IMR-90 (cell line): ENCODE results near the gene C1orf74. TPM values are rescaled to one million over a fixed set of nuclear protein-coding genes. Genes with fewer than 3 reads are reported as not detected.
A peak's percentile ranks its signal among the peaks of the same experiment; 100 is the strongest.

ENCODE experiments used
- ATAC-seq: fragments of 200-7000 bp; cut with Tn5 transposase; 2 replicates; pipeline ENCODE4 v1.9.1; 2020; ENCODE audit warnings: low read depth, mild to moderate bottlenecking, moderate library complexity
- BruUV-seq: library from RNA; stranded (reverse); fragments of 400-500 nt; replicated peaks from 2 replicates; lab custom pipeline; 2021; lab: Mats Ljungman, UMichigan
- CTCF ChIA-PET: fragments of 300-600 bp; formaldehyde crosslinking; extraction: SDS; loops from one replicate; lab custom pipeline; 2021; ENCODE audit warnings: antibody characterized with exemption; lab: Yijun Ruan, JAX
- POLR2A ChIA-PET: fragments of 300-600 bp; sonication (Branson Sonifier 250); formaldehyde crosslinking; loops from one replicate; lab custom pipeline; 2022; ENCODE audit warnings: antibody characterized with exemption; ENCODE audit not compliant: unreplicated experiment; lab: Charles Lee
- DNase-seq: peaks from one replicate; pipeline ENCODE4 v3.0.0; 2013
- H2AFZ ChIP-seq: replicated peaks from 2 replicates; pipeline ENCODE3; 2013; ENCODE audit warnings: low read length, mild to moderate bottlenecking; ENCODE audit not compliant: poor library complexity
- H2AK5ac ChIP-seq: 2 replicates; pipeline ENCODE4 v1.6.1; 2013; ENCODE audit warnings: low read depth, low read length, inconsistent platforms
- H2AK9ac ChIP-seq: replicated peaks from 2 replicates; pipeline ENCODE3; 2013; ENCODE audit warnings: mild to moderate bottlenecking, low read depth, low read length, moderate library complexity; ENCODE audit not compliant: poor library complexity
- H2BK120ac ChIP-seq: 2 replicates; pipeline ENCODE4 v1.6.1; 2013; ENCODE audit warnings: low read depth, low read length, inconsistent platforms
- H2BK15ac ChIP-seq: 3 replicates; pipeline ENCODE4 v1.6.1; 2013; ENCODE audit warnings: low read depth, low read length, inconsistent platforms
- H2BK20ac ChIP-seq: 2 replicates; pipeline ENCODE4 v1.6.1; 2013; ENCODE audit warnings: low read depth, mild to moderate bottlenecking, inconsistent platforms, low read length, moderate library complexity
- H2BK5ac ChIP-seq: 2 replicates; pipeline ENCODE4 v1.6.1; 2013; ENCODE audit warnings: mild to moderate bottlenecking, low read depth, low read length, inconsistent platforms; ENCODE audit not compliant: poor library complexity, severe bottlenecking
- H3K14ac ChIP-seq: replicated peaks from 2 replicates; pipeline ENCODE4 v1.6.1; 2013; ENCODE audit warnings: low read depth, low read length, inconsistent platforms
- H3K18ac ChIP-seq: 2 replicates; pipeline ENCODE4 v1.6.1; 2013; ENCODE audit warnings: low read depth, low read length, control low read depth
- H3K23ac ChIP-seq: 2 replicates; pipeline ENCODE4 v1.6.1; 2013; ENCODE audit warnings: low read depth, low read length, inconsistent platforms
- H3K27ac ChIP-seq: 2 replicates; pipeline ENCODE4 v1.5.1; 2013; ENCODE audit warnings: mild to moderate bottlenecking, control low read depth, low read length; ENCODE audit not compliant: insufficient read depth
- H3K27me3 ChIP-seq: 2 replicates; pipeline ENCODE4 v1.6.1; 2013; ENCODE audit warnings: low read length; ENCODE audit not compliant: control insufficient read depth, insufficient read depth
- H3K36me3 ChIP-seq: 2 replicates; pipeline ENCODE4 v1.6.1; 2013; ENCODE audit warnings: low read length, mixed read lengths; ENCODE audit not compliant: control insufficient read depth, insufficient read depth
- H3K4ac ChIP-seq: 2 replicates; pipeline ENCODE4 v1.6.1; 2013; ENCODE audit warnings: low read depth, low read length, inconsistent platforms
- H3K4me1 ChIP-seq: 2 replicates; pipeline ENCODE4 v1.6.1; 2013; ENCODE audit warnings: low read length, mixed read lengths; ENCODE audit not compliant: control insufficient read depth, insufficient read depth
- H3K4me2 ChIP-seq: 2 replicates; pipeline ENCODE4 v1.6.1; 2013; ENCODE audit warnings: low read depth, mild to moderate bottlenecking, control low read depth, low read length, moderate library complexity
- H3K4me3 ChIP-seq: 2 replicates; pipeline ENCODE4 v1.5.1; 2013; ENCODE audit warnings: low read depth, mild to moderate bottlenecking, control low read depth, low read length, moderate library complexity; ENCODE audit not compliant: insufficient read depth
- H3K56ac ChIP-seq: 2 replicates; pipeline ENCODE4 v1.6.1; 2013; ENCODE audit warnings: low read length, inconsistent platforms; ENCODE audit not compliant: insufficient read depth; ENCODE audit errors: extremely low read depth
- H3K79me1 ChIP-seq, 2 experiments: 2 replicates each; pipeline ENCODE4 v1.6.1; 2013; ENCODE audit warnings: low read length in 2 of 2, inconsistent platforms in 1 of 2, low read depth in 1 of 2
- H3K9ac ChIP-seq: 2 replicates; pipeline ENCODE4 v1.6.1; 2013; ENCODE audit warnings: low read depth, low read length, control low read depth
- H3K9me1 ChIP-seq: 2 replicates; pipeline ENCODE4 v1.6.1; 2013; ENCODE audit warnings: low read length, inconsistent platforms; ENCODE audit not compliant: insufficient read depth
- H3K9me3 ChIP-seq: 2 replicates; pipeline ENCODE4 v1.6.1; 2013; ENCODE audit warnings: low read length; ENCODE audit not compliant: control insufficient read depth, insufficient read depth
- H4K20me1 ChIP-seq: 2 replicates; pipeline ENCODE4 v1.6.1; 2013; ENCODE audit warnings: low read length, inconsistent platforms; ENCODE audit not compliant: insufficient read depth
- H4K5ac ChIP-seq: 2 replicates; pipeline ENCODE4 v1.6.1; 2013; ENCODE audit warnings: mild to moderate bottlenecking, low read depth, low read length, control low read depth
- H4K8ac ChIP-seq, 2 experiments: 2 replicates each; pipeline ENCODE4 v1.6.1; 2013; ENCODE audit warnings: low read depth in 2 of 2, low read length in 2 of 2, control low read depth in 1 of 2, inconsistent platforms in 1 of 2
- H4K91ac ChIP-seq: 2 replicates; pipeline ENCODE4 v1.6.1; 2013; ENCODE audit warnings: low read depth, low read length, inconsistent platforms; ENCODE audit not compliant: insufficient read depth
- BHLHE40 ChIP-seq: fragments of 150-350 bp; IDR thresholded peaks from 2 replicates; pipeline ENCODE4 v1.6.1; 2016; ENCODE audit warnings: mild to moderate bottlenecking, low read depth, low read length
- CEBPB ChIP-seq: IDR thresholded peaks from 2 replicates; pipeline ENCODE4 v1.6.1; 2012; ENCODE audit warnings: low read depth, low read length, improper control_type of control experiment
- CHD1 ChIP-seq: IDR thresholded peaks from 2 replicates; pipeline ENCODE4 v1.6.1; 2012; ENCODE audit warnings: low read depth, low read length, improper control_type of control experiment
- CTCF ChIP-seq: conservative IDR thresholded peaks from 2 replicates; pipeline ENCODE4 v1.5.1; 2012; ENCODE audit warnings: mild to moderate bottlenecking, low read depth, low read length, improper control_type of control experiment
- ELK1 ChIP-seq: fragments of 150-350 bp; IDR thresholded peaks from 2 replicates; pipeline ENCODE4 v1.6.1; 2016; ENCODE audit warnings: low read depth, mild to moderate bottlenecking, low read length, moderate library complexity, borderline replicate concordance
- FOS ChIP-seq: fragments of 150-350 bp; IDR thresholded peaks from 2 replicates; pipeline ENCODE4 v1.6.1; 2016; ENCODE audit warnings: low read depth, low read length
- MAFK ChIP-seq: IDR thresholded peaks from 2 replicates; pipeline ENCODE4 v1.6.1; 2012; ENCODE audit warnings: low read depth, low read length, improper control_type of control experiment
- MAZ ChIP-seq: IDR thresholded peaks from 2 replicates; pipeline ENCODE4 v1.6.1; 2012; ENCODE audit warnings: low read depth, mild to moderate bottlenecking, low read length, improper control_type of control experiment, moderate library complexity, borderline replicate concordance
- MXI1 ChIP-seq: IDR thresholded peaks from 2 replicates; pipeline ENCODE4 v1.6.1; 2012; ENCODE audit warnings: low read depth, mild to moderate bottlenecking, low read length, moderate library complexity, borderline replicate concordance
- NFE2L2 ChIP-seq: fragments of 150-350 bp; IDR thresholded peaks from 2 replicates; pipeline ENCODE4 v1.6.1; 2016; ENCODE audit warnings: low read depth, mild to moderate bottlenecking, low read length
- POLR2A ChIP-seq: IDR thresholded peaks from 2 replicates; pipeline ENCODE4 v1.6.1; 2012; ENCODE audit warnings: mild to moderate bottlenecking, low read depth, low read length
- RAD21 ChIP-seq: IDR thresholded peaks from 2 replicates; pipeline ENCODE4 v1.6.1; 2012; ENCODE audit warnings: low read length, improper control_type of control experiment
- RCOR1 ChIP-seq: IDR thresholded peaks from 2 replicates; pipeline ENCODE4 v1.6.1; 2012; ENCODE audit warnings: mild to moderate bottlenecking, low read length, improper control_type of control experiment; ENCODE audit not compliant: insufficient replicate concordance
- RFX5 ChIP-seq: IDR thresholded peaks from 2 replicates; pipeline ENCODE4 v1.8.0; 2012; ENCODE audit warnings: low read depth, mild to moderate bottlenecking, low read length, moderate library complexity
- SMC3 ChIP-seq: fragments of 150-350 bp; IDR thresholded peaks from 2 replicates; pipeline ENCODE4 v1.6.1; 2016; ENCODE audit warnings: low read depth, mild to moderate bottlenecking, antibody characterized with exemption, low read length, moderate library complexity
- USF2 ChIP-seq: fragments of 150-350 bp; IDR thresholded peaks from 2 replicates; pipeline ENCODE4 v1.6.1; 2017; ENCODE audit warnings: mild to moderate bottlenecking, antibody characterized with exemption, low read length, low read depth
- WGBS, 2 experiments: methylation state at CpG; one replicate each; pipeline versions ENCODE4 v1.1.5 to v1.1.7; 2013; ENCODE audit warnings: missing lambda C conversion rate in 2 of 2; ENCODE audit not compliant: insufficient read length in 1 of 2; ENCODE audit errors: extremely low coverage in 2 of 2; 5-methylcytosine and 5-hydroxymethylcytosine counted together
- dilution Hi-C: fragments of 300-500 bp; cut with HindIII; formaldehyde crosslinking; loops from one replicate; pipeline ENCODE4 v1.14.3; 2018; ENCODE audit warnings: low sequenced_read_pairs; ENCODE audit not compliant: unreplicated experiment
- in situ Hi-C: fragments of 300-500 bp; cut with MboI; formaldehyde crosslinking; loops from 3 replicates; pipeline ENCODE4 v1.14.3; 2019; ENCODE audit warnings: low sequenced_read_pairs, inconsistent platforms, mixed read lengths
- intact Hi-C: fragments of 100-400 bp; cut with micrococcal nuclease; formaldehyde crosslinking; loops from 2 replicates; pipeline ENCODE4 v1.10.0; 2022
- polyA plus RNA-seq, 3 experiments: library from polyadenylated mRNA; depleted of rRNA; stranded (reverse); fragments of >200 nt; gene quantifications; 2 replicates each; pipeline ENCODE4 v1.2.3, GENCODE V29; 2012; ENCODE audit warnings: low replicate concordance in 1 of 3
- total RNA-seq: library from RNA; depleted of rRNA; stranded (reverse); fragments of >200 nt; gene quantifications from 2 replicates; pipeline ENCODE4 v1.2.3, GENCODE V29; 2012

Gene C1orf74
- total and polyA plus RNA-seq, 2 of the 4 experiments (the other 2 are of a cell fraction): 1.1 to 4.3 TPM

GRCh38 chr1:209815490-209815889 is 31.1 kb upstream of the C1orf74 start:
- no peak overlapping the region for H3K56ac ChIP-seq
- H3K18ac ChIP-seq: no peak overlapping the region
- in situ Hi-C loops (no loop called here), intact Hi-C loops (no loop called here), dilution Hi-C loops (loop anchor here (25.0 kb wide), 1 partner anchor 172 kb away; no protein-coding TSS in a partner anchor)
- no peak overlapping the region for H2BK120ac ChIP-seq
- H3K27me3 ChIP-seq: no peaks in the 10 kb centered on the region
- no peak overlapping the region for H2AK5ac ChIP-seq
- peak overlapping the region in 1 of 2 experiments; percentile 88; a peak in 1 of 4 replicates for H4K8ac ChIP-seq
- WGBS, 2 experiments: 100% methylated on average over 2 of the region's 3 CpGs; no CpG with 5 or more reads in 1 of the 2 experiments
- H3K4me3 ChIP-seq: no peak overlapping the region
- H3K79me1 ChIP-seq: no peaks in the 10 kb centered on the region
- H3K14ac ChIP-seq: no peak overlapping the region; the same call in 1 of the 2 replicates
- H3K9me1 ChIP-seq: no peaks in the 10 kb centered on the region
- H3K9ac ChIP-seq: no peak overlapping the region
- H3K4ac ChIP-seq: no peak overlapping the region
- peak overlapping the region; percentile 58 for H2AFZ ChIP-seq
- no peaks in the 10 kb centered on the region for H3K4me1 ChIP-seq
- H4K91ac ChIP-seq: no peak overlapping the region; the same call in 1 of the 2 replicates
- no peak overlapping the region for H2AK9ac ChIP-seq
- no peak overlapping the region for H2BK20ac ChIP-seq
- H3K23ac ChIP-seq: no peak overlapping the region
- no peak overlapping the region for H3K4me2 ChIP-seq
- no peaks in the 10 kb centered on the region for H4K20me1 ChIP-seq
- H4K5ac ChIP-seq: no peak overlapping the region
- H2BK5ac ChIP-seq: no peak overlapping the region
- H3K27ac ChIP-seq: no peak overlapping the region
- no peaks in the 10 kb centered on the region for H3K36me3 ChIP-seq
- ATAC-seq (no peak), DNase-seq (no peak)
- no peak overlapping the region for H2BK15ac ChIP-seq
- CTCF ChIA-PET: no interaction called here
- BruUV-seq: no TSS peak
- POLR2A ChIA-PET: no interaction called here
- H3K9me3 ChIP-seq: no peaks in the 10 kb centered on the region
- no peak for TF ChIP-seq BHLHE40
- no peak for TF ChIP-seq USF2
- TF ChIP-seq CEBPB: no peak
- no peak for TF ChIP-seq FOS
- TF ChIP-seq MAZ: no peak
- no peak for TF ChIP-seq CHD1
- no peak for TF ChIP-seq MAFK
- TF ChIP-seq POLR2A: no peak
- no peak for TF ChIP-seq SMC3
- no peak for TF ChIP-seq ELK1
- TF ChIP-seq RCOR1: no peak
- TF ChIP-seq NFE2L2: no peak
- no peak for TF ChIP-seq RAD21
- TF ChIP-seq MXI1: no peak
- no peak for TF ChIP-seq RFX5
- no peak for TF ChIP-seq CTCF
